ENCODE measurements around the gene RREB1.

The RREB1 gene

DNA sequence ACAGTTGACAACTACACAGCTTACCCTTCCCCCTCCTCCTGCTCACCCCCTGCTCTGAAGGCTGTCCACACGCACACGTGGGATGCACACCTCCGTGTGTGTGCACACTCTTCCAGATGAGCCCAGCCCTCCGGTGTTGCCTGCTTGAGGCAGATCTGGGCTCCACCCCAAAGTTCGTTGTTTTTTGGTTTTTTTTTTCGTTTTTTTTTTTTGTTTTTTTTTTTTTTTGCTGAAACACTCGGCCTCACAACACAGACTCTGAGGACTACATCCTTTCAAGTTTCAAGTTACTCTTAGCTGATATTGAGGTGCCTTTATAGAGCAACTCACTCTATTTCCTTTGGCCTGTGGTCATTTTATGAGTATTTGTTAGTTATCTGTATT lies 88.2 kb downstream of the RREB1 start:
- no peak for FAIRE-seq

DNA sequence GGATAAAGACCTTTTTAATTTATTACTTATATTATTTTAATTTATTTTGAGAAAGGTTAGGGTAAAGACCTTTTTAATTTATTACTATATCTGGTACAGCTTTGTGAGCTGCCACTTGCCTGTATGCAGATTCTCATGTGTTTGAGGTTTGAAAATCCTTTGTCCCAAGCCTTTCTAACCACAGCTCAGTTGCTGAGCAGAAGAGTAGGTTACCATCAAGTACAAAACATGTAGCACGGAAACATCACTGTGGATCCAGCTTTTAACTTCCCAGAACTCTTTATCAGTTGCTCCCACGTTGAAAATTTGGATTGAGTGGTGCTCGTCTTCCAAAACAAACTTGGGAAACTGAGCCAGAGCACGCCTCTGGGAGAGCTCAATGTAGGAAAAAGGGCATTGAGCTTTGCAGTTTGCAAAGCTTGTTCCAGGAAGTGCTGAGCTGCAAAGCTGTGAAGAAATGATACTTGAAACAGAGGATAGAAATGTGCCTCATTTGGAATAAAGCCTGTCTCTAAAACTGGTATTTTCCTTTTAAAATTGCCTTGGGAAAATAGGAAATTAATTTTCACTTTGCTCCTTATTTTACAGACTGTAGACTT lies 89.0 kb downstream of the RREB1 start:
- FAIRE-seq: no peak

GRCh38 chr6:7197747-7198146 lies 90.0 kb downstream of the RREB1 start:
- FAIRE-seq: no peak

DNA sequence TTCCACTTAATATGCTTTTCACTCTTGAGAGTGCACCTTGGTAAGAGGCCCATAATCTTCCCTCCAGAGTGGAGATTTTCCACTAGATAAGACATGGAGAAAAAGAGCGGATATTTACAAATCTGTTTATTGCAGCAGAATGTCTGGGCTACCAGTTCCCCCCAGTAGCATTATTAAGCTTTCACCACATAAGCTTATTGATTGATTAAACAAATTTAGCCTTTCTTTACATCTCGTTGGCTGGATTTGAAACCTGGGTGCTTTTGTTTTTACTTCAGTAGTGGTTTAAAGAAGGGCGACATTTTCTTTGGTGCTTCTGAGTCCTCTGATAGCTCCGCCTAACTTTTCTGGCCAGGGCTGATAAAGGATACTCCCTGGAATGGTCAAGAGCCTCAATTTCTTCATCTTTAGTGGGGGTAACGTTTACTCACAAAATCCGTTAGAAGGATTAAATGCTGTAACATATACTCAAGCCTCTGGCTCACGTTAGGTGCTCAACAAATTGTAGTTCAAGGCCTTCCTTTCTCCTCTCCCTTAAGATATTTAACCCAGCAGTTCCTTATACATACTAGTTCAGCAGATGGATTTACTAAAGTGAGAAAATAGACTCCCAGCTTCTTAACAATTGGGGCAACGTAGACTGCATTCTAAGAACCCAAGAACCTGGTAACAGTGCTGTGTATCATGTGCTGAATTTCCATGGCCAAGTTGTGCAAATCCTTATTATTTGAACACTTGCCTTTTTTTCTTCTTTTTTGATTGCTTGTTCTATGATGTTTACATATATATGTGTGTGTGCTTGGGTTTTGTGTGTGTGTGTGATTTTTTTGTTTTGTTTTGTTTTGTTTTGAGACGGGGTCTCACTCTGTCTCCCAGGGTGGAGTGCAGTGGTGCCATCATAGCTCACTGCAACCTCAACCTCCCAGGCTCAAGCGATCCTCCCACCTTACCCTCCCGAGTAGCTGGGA lies 91.4 kb downstream of the RREB1 start:
- FAIRE-seq: no peak

- no peak for FAIRE-seq
These were observed 93.1 kb downstream of the RREB1 start for GRCh38 chr6:7200598-7201443.

GRCh38 chr6:7201444-7201731 lies 93.6 kb downstream of the RREB1 start:
- FAIRE-seq: no peak

GRCh38 chr6:7201732-7202541 lies 94.2 kb downstream of the RREB1 start:
- FAIRE-seq: no peak

GRCh38 chr6:7202950-7203349 lies 95.2 kb downstream of the RREB1 start:
- no peak for FAIRE-seq

GRCh38 chr6:7203939-7204338 lies 96.2 kb downstream of the RREB1 start:
- no peak for FAIRE-seq

- no peak for FAIRE-seq
These were observed 97.0 kb downstream of the RREB1 start for GRCh38 chr6:7204726-7205125.

GRCh38 chr6:7207720-7208119 lies 100.0 kb downstream of the RREB1 start:
- FAIRE-seq: no peak

DNA sequence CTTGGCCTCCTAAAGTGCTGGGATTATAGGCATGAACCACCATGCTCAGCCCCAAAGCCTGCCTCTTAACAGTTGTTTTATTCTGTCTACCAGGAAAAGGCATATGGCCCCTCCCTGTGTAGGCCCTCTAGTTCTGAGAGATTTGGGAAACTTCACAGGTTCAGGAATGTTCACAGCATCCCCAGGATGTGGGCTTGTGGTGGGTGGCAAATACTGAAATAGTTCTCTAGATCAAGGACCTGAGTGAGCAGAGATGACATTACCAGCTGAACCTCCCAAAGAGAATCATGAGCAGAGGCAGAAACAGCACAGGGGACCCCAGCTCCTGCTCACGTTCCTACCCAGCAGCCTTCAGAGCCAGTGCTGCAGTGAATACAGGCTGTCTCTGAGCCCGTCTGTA lies 105.7 kb downstream of the RREB1 start:
- no peak for FAIRE-seq

DNA sequence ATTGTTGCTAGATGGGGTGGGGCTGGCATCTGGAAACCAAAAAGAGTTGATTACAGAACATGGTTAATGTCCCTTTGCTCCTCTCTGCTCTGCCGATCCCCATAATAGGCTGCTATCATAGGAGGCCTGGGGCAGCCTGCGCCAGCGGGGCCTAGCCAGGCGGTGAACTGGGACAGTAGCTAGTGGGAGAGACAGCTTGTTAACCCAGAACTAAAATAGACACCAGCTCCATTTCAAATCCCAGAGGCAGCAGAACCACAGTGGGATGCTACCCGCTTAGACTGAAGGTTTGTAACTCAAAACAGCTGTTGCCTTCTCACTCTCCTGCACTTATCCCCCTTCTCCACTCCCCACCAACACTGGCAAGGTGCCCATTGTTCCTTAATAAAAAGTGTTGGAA lies 106.7 kb downstream of the RREB1 start:
- FAIRE-seq: no peak

- no peak for FAIRE-seq
These were observed 107.4 kb downstream of the RREB1 start for GRCh38 chr6:7215131-7215530.

GRCh38 chr6:7215798-7216231 lies 108.1 kb downstream of the RREB1 start:
- FAIRE-seq: no peak

DNA sequence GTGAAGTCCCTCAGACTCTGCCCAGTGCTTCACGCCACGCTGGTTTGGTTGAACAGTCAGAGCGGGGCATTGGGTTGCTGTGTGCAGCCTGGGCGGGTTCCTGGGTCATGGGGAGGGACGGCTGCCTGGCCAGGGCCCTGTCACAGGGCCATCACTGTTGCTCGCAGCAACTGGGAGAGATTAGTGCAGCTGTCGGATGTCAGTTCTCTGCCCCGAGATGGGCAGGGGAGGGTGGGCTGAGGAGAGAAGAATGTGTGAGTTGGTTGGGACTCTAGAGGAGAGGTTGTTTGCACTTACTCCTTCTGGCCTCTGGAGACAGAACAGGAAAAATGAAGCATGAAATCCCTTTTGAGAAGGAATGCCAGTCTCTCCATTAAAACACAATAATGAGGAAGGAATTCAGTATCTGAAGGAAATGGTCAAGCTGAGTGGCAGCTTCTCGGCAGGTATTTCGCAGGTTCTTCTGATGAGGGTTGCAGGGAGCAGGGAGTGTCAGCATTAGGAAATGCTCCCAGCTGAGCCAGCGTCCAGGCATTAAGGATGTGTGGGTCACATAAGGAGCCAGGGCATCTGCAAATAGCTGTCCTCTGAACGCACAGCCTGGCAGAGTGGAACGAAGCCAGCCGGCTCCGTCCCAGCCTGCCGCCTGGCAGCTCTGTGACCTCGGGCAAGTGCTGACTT lies 109.3 kb downstream of the RREB1 start:
- no peak for FAIRE-seq

DNA sequence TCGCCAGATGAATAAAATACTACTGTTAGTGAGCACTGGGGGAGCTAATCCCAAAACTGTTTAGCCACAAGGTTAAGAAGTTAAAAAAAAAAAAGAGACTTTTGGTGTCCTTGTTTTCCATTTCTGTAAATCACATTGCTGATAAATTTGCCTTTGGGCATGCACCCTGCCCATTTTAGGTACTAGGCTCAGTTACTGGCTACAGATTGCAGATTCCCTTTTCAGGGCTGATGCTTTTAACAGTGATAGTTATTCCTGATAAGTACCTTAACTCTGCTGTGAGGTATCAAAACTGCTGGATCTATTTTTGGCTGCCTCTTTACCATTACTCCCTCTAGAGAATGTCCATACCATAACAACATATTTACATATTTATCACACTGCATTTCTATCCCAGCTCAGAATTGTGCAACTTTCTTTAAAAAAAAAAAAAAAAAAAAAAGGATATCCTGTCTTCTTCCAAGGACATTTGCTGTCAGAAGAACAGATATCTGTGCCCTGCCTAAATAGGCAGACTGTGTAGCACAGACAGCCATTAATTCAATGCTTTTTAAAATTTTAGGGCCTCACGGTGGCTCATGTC lies 110.7 kb downstream of the RREB1 start:
- FAIRE-seq: no peak

DNA sequence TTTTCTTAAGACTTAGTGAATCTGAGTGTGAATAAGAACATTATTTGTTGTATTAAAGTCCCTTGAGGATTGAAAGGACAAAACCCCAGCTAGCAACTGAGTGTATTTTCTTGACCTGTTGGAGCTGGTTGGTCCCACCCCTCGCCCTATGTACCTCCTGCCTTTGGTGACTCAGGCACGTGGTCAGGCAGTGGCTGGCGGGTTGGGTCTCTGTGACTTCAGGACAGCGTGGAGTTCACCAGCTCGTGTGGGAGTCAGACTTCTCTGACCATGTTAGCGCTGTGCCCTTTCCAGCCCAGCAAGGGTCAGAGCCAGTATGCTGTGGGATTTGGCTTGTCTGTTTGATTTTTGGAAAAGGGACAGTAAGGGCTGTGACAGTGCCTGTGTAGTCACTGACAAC lies 111.5 kb downstream of the RREB1 start:
- FAIRE-seq: no peak

DNA sequence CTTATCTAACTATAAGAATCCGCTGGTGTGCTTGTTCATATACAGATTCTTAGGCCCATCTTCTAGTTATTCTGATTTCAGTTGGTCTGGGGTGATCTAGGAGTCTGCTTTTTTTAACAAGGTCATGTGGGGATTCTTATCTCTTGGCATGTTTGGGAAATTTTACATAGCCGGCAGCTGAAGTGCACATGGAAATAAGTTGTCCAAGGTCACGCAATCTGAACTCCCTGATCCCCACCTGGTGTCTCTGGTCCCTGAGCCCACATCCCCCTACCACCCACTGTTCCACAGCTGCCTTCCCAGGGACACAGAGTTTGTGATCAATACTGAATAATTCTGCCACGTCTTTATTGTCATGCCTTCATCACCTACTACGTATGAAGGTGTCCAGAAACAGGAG lies 114.4 kb downstream of the RREB1 start:
- no peak for FAIRE-seq

DNA sequence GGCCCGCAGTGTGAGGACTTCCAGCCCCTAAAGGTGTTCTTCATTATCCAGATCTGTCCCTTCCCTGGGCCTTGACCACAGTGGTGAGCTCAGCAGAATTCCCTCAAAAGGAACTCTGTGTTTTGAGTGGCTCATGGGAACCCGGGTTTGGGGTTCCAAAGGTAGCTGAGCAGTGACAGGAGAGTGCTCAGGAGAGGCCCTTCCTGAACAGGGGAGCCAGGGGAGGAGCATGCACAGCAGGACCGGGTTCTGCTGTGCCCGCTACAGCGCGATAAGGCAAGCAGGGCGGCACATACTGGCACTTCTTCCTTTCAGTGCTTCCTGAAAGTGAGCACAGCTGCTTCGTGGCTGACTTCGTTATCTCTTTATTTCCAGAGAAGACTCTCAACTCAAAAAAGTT lies 117.0 kb downstream of the RREB1 start:
- FAIRE-seq: no peak

- no peak for FAIRE-seq
These were observed 121.1 kb downstream of the RREB1 start for GRCh38 chr6:7228662-7229375.

Data from G401.6 (cell line).